H9 (cell line): ENCODE measurements around the gene IL1RN. TPM values are rescaled to one million over a fixed set of nuclear protein-coding genes. Genes with fewer than 3 reads are reported as not detected.

ENCODE experiments used
- DNase-seq: peaks from one replicate; pipeline ENCODE4 v3.0.0-alpha.2; 2017
- H2AFZ ChIP-seq: one replicate; pipeline ENCODE4 v1.6.1; 2013; ENCODE audit warnings: mild to moderate bottlenecking, low read length, control low read depth, moderate library complexity
- H2AK5ac ChIP-seq: 2 replicates; pipeline ENCODE4 v1.6.1; 2013; ENCODE audit warnings: low read length, control low read depth, mixed read lengths; ENCODE audit not compliant: insufficient read length
- H2BK120ac ChIP-seq: one replicate; pipeline ENCODE4 v1.6.1; 2013; ENCODE audit warnings: low read depth, mild to moderate bottlenecking, low read length, control low read depth, inconsistent platforms; ENCODE audit not compliant: poor library complexity, severe bottlenecking
- H2BK12ac ChIP-seq: 2 replicates; pipeline ENCODE4 v1.6.1; 2013; ENCODE audit warnings: low read length, control low read depth, mixed read lengths, low read depth; ENCODE audit not compliant: insufficient read length
- H2BK15ac ChIP-seq: 2 replicates; pipeline ENCODE4 v1.6.1; 2013; ENCODE audit warnings: low read depth, low read length, control low read depth
- H2BK20ac ChIP-seq: one replicate; pipeline ENCODE4 v1.6.1; 2013; ENCODE audit warnings: low read depth, mild to moderate bottlenecking, low read length, control low read depth, inconsistent platforms; ENCODE audit not compliant: poor library complexity, severe bottlenecking
- H2BK5ac ChIP-seq: 2 replicates; pipeline ENCODE4 v1.6.1; 2013; ENCODE audit warnings: low read length, control low read depth, mixed read lengths; ENCODE audit not compliant: insufficient read length
- H3K14ac ChIP-seq: 2 replicates; pipeline ENCODE4 v1.6.1; 2013; ENCODE audit warnings: low read length, control low read depth; ENCODE audit not compliant: insufficient read depth
- H3K18ac ChIP-seq: 2 replicates; pipeline ENCODE4 v1.6.1; 2013; ENCODE audit warnings: low read depth, mild to moderate bottlenecking, mixed read lengths, low read length, control low read depth; ENCODE audit not compliant: insufficient read length
- H3K23ac ChIP-seq: 2 replicates; pipeline ENCODE4 v1.6.1; 2013; ENCODE audit warnings: low read length, control low read depth, mixed read lengths, low read depth; ENCODE audit not compliant: insufficient read length
- H3K23me2 ChIP-seq: 2 replicates; pipeline ENCODE4 v1.6.1; 2013; ENCODE audit warnings: low read depth, mild to moderate bottlenecking, mixed read lengths, low read length, control low read depth; ENCODE audit not compliant: insufficient read length, poor library complexity, severe bottlenecking
- H3K27ac ChIP-seq: 2 replicates; pipeline ENCODE4 v1.5.1; 2013; ENCODE audit warnings: low read length, control low read depth, mixed read lengths, low read depth; ENCODE audit not compliant: insufficient read length
- H3K27me3 ChIP-seq: 2 replicates; pipeline ENCODE4 v1.6.1; 2013; ENCODE audit warnings: low read length, control low read depth, inconsistent platforms; ENCODE audit not compliant: insufficient read depth
- H3K4ac ChIP-seq: 2 replicates; pipeline ENCODE4 v1.6.1; 2013; ENCODE audit warnings: low read depth, mild to moderate bottlenecking, control low read depth, inconsistent platforms, low read length, moderate library complexity
- H3K4me1 ChIP-seq: 2 replicates; pipeline ENCODE4 v1.6.1; 2013; ENCODE audit warnings: low read length, control low read depth, inconsistent platforms; ENCODE audit not compliant: insufficient read depth
- H3K4me2 ChIP-seq: 2 replicates; pipeline ENCODE4 v1.6.1; 2013; ENCODE audit warnings: low read length, control low read depth, mixed read lengths; ENCODE audit not compliant: insufficient read length, insufficient read depth
- H3K56ac ChIP-seq: 2 replicates; pipeline ENCODE4 v1.6.1; 2013; ENCODE audit warnings: low read depth, mild to moderate bottlenecking, mixed read lengths, low read length, control low read depth; ENCODE audit not compliant: insufficient read length
- H3K79me1 ChIP-seq: 2 replicates; pipeline ENCODE4 v1.6.1; 2013; ENCODE audit warnings: low read depth, mild to moderate bottlenecking, moderate library complexity, low read length, control low read depth, inconsistent platforms; ENCODE audit not compliant: insufficient read depth, poor library complexity, severe bottlenecking
- H3K79me2 ChIP-seq: 2 replicates; pipeline ENCODE4 v1.6.1; 2013; ENCODE audit warnings: low read length, control low read depth, inconsistent platforms; ENCODE audit not compliant: insufficient read depth
- H3K9ac ChIP-seq: 2 replicates; pipeline ENCODE4 v1.6.1; 2013; ENCODE audit warnings: low read length, control low read depth, mixed read lengths; ENCODE audit not compliant: insufficient read length; ENCODE audit errors: extremely low read depth
- H3K9me3 ChIP-seq: one replicate; pipeline ENCODE4 v1.6.1; 2013; ENCODE audit warnings: low read depth, low read length, inconsistent platforms; ENCODE audit not compliant: control insufficient read depth
- H3T11ph ChIP-seq: one replicate; pipeline ENCODE4 v1.6.1; 2013; ENCODE audit warnings: mild to moderate bottlenecking, low read length, control low read depth, inconsistent platforms
- H4K20me1 ChIP-seq: one replicate; pipeline ENCODE4 v1.6.1; 2013; ENCODE audit not compliant: control insufficient read depth, insufficient read length, insufficient read depth
- H4K5ac ChIP-seq: 2 replicates; pipeline ENCODE4 v1.6.1; 2013; ENCODE audit warnings: low read depth, mild to moderate bottlenecking, mixed read lengths, low read length, control low read depth; ENCODE audit not compliant: insufficient read length
- H4K8ac ChIP-seq: replicated peaks from 2 replicates; pipeline ENCODE4 v1.6.1; 2013; ENCODE audit warnings: low read length, control low read depth, mixed read lengths, low read depth; ENCODE audit not compliant: insufficient read length
- H4K91ac ChIP-seq: 2 replicates; pipeline ENCODE4 v1.6.1; 2013; ENCODE audit warnings: low read depth, mild to moderate bottlenecking, moderate library complexity, mixed read lengths, low read length, control low read depth; ENCODE audit not compliant: insufficient read length
- H3K27ac Mint-ChIP-seq, 3 experiments: 2 replicates in 2 of 3; 3 replicates in 1 of 3; pipeline ENCODE4 v1.8.0; 2020 to 2021; ENCODE audit warnings: mixed read lengths in 3 of 3, mild to moderate bottlenecking in 1 of 3, moderate library complexity in 1 of 3
- H3K27me3 Mint-ChIP-seq: 2 replicates; pipeline ENCODE4 v1.8.0; 2021; ENCODE audit warnings: low read depth, mild to moderate bottlenecking, moderate library complexity, mixed read lengths
- H3K36me3 Mint-ChIP-seq, 3 experiments: 2 replicates in 2 of 3; 3 replicates in 1 of 3; pipeline ENCODE4 v1.8.0; 2020 to 2021; ENCODE audit warnings: low read depth in 3 of 3, mixed read lengths in 3 of 3; ENCODE audit not compliant: insufficient read depth in 1 of 3
- H3K4me1 Mint-ChIP-seq, 2 experiments: 2 replicates each; pipeline ENCODE4 v1.8.0; 2020; ENCODE audit warnings: mixed read lengths in 2 of 2
- H3K4me3 Mint-ChIP-seq, 2 experiments: 2 replicates in 1 of 2; 3 replicates in 1 of 2; pipeline ENCODE4 v1.8.0; 2020 to 2021; ENCODE audit warnings: mild to moderate bottlenecking in 2 of 2, mixed read lengths in 2 of 2, moderate library complexity in 1 of 2
- H3K9me3 Mint-ChIP-seq, 2 experiments: 2 replicates in 1 of 2; 3 replicates in 1 of 2; pipeline ENCODE4 v1.8.0; 2020; ENCODE audit warnings: mild to moderate bottlenecking in 2 of 2, mixed read lengths in 2 of 2, moderate library complexity in 1 of 2
- CTCF ChIP-seq: fragments of 200-600 bp; sonication (generic); conservative IDR thresholded peaks from 3 replicates; pipeline ENCODE4 v1.8.0; 2021; ENCODE audit warnings: antibody characterized with exemption, mild to moderate bottlenecking
- WGBS: extraction: QIAGEN DNeasy Blood & Tissue Kit; methylation state at CpG from one replicate; pipeline ENCODE4 v1.1.7; 2013; ENCODE audit warnings: missing lambda C conversion rate, low lambda C conversion rate, mixed read lengths; ENCODE audit not compliant: insufficient read length; ENCODE audit errors: extremely low coverage; 5-methylcytosine and 5-hydroxymethylcytosine counted together
- total RNA-seq: library from RNA; stranded (reverse); gene quantifications from 2 replicates; pipeline ENCODE4 v1.2.1, GENCODE V29; 2021

Gene IL1RN
- total RNA-seq, 1 experiment from 2014 or later: not detected

- Histone ChIP-seq H3K27me3 (no peaks in the 10 kb centered on the region), H2BK12ac (no peak overlapping the region), H3K79me2 (no peaks in the 10 kb centered on the region), H4K20me1 (no peaks in the 10 kb centered on the region), H3K18ac (no peak overlapping the region), H4K91ac (no peak overlapping the region), H3K23me2 (no peaks in the 10 kb centered on the region), H2AK5ac (no peak overlapping the region), H3K27ac (no peak overlapping the region), H2BK15ac (no peak overlapping the region), H3K9me3 (no peaks in the 10 kb centered on the region), H3K4me1 (peaks cover 5% of the 10 kb centered on the region; the same call in 1 of the 2 replicates), H3K79me1 (no peaks in the 10 kb centered on the region), H3K4ac (no peak overlapping the region), H4K8ac (no peak overlapping the region), H2AFZ (no peak overlapping the region), H3T11ph (no peak overlapping the region), H2BK120ac (no peak overlapping the region), H3K9ac (no peak overlapping the region), H4K5ac (no peak overlapping the region), H3K56ac (no peak overlapping the region), H2BK20ac (no peak overlapping the region), H3K23ac (no peak overlapping the region), H2BK5ac (no peak overlapping the region), H3K14ac (no peak overlapping the region), H3K4me2 (no peak overlapping the region)
- DNase-seq: no peak
- no peak for TF ChIP-seq CTCF
- WGBS: no CpG with 5 or more reads among the region's 6 CpGs
- no peaks in the 10 kb centered on the region for H3K27me3 Mint-ChIP-seq
- no peaks in the 10 kb centered on the region for H3K4me1 Mint-ChIP-seq
- peaks cover 0 to 2% of the 10 kb centered on the region in 2 experiments; a peak in 1 of 5 replicates for H3K9me3 Mint-ChIP-seq
- no peak overlapping the region for H3K27ac Mint-ChIP-seq
- no peaks in the 10 kb centered on the region for H3K36me3 Mint-ChIP-seq
- H3K4me3 Mint-ChIP-seq: no peak overlapping the region
Observed at GRCh38 chr2:113112871-113113270, 14.5 kb upstream of the IL1RN start.
